Common myeloid progenitor, CD34-positive (primary cell): ENCODE results near the gene SEPTIN12.

ENCODE experiments used
- CTCF ChIA-PET: fragments of 350-600 bp; sonication (Branson Sonifier 250); formaldehyde crosslinking; loops from one replicate; lab custom pipeline; 2021; ENCODE audit warnings: antibody characterized with exemption; lab: Charles Lee
- POLR2A ChIA-PET: fragments of 350-600 bp; sonication (Branson Sonifier 250); formaldehyde crosslinking; loops from one replicate; lab custom pipeline; 2021; ENCODE audit warnings: antibody characterized with exemption; lab: Charles Lee
- DNase-seq, 3 donors: peaks; one replicate each; pipeline versions ENCODE4 v3.0.0 to v3.0.0-alpha.2; 2013
- H3K27ac ChIP-seq, 2 experiments: 1 replicate in 1 of 2; 2 replicates in 1 of 2; pipeline ENCODE4 v1.7.0; 2013; ENCODE audit warnings: inconsistent platforms in 2 of 2, low read length in 2 of 2, mild to moderate bottlenecking in 2 of 2, low read depth in 1 of 2, moderate library complexity in 1 of 2; ENCODE audit not compliant: severe bottlenecking in 2 of 2, insufficient read depth in 1 of 2, poor library complexity in 1 of 2
- H3K27me3 ChIP-seq, 5 experiments: replicated peaks in 2 of 5; 1 replicate in 3 of 5; 2 replicates in 2 of 5; pipeline versions ENCODE4 v1.6.1 to v1.7.0; 2013; ENCODE audit warnings: low read length in 4 of 5, mild to moderate bottlenecking in 2 of 5, moderate library complexity in 2 of 5, inconsistent platforms in 1 of 5; ENCODE audit not compliant: insufficient read depth in 5 of 5, control insufficient read depth in 4 of 5
- H3K36me3 ChIP-seq, 4 experiments: 1 replicate in 2 of 4; 2 replicates in 2 of 4; pipeline versions ENCODE4 v1.6.1 to v1.7.0; 2013; ENCODE audit warnings: low read length in 3 of 4, control low read depth in 1 of 4, mild to moderate bottlenecking in 1 of 4; ENCODE audit not compliant: control insufficient read depth in 4 of 4, insufficient read depth in 4 of 4
- H3K4me1 ChIP-seq, 4 experiments: 1 replicate in 3 of 4; 2 replicates in 1 of 4; pipeline versions ENCODE4 v1.6.1 to v1.7.1; 2013; ENCODE audit warnings: low read length in 3 of 4, mild to moderate bottlenecking in 3 of 4, control low read depth in 1 of 4, inconsistent platforms in 1 of 4, moderate library complexity in 1 of 4; ENCODE audit not compliant: control insufficient read depth in 4 of 4, insufficient read depth in 4 of 4; ENCODE audit errors: control extremely low read depth in 1 of 4
- H3K4me3 ChIP-seq, 7 experiments: 1 replicate in 4 of 7; 2 replicates in 3 of 7; pipeline versions ENCODE4 v1.5.1 to v1.7.0; 2013; ENCODE audit warnings: mild to moderate bottlenecking in 7 of 7, low read length in 6 of 7, moderate library complexity in 6 of 7, inconsistent platforms in 2 of 7, low read depth in 2 of 7, control low read depth in 1 of 7; ENCODE audit not compliant: insufficient read depth in 4 of 7, control insufficient read depth in 1 of 7; ENCODE audit errors: extremely low read depth in 1 of 7
- H3K9me3 ChIP-seq, 5 experiments: 1 replicate in 4 of 5; 2 replicates in 1 of 5; pipeline versions ENCODE4 v1.6.1 to v1.7.1; 2013; ENCODE audit warnings: low read length in 4 of 5, mild to moderate bottlenecking in 2 of 5, inconsistent platforms in 1 of 5, low read depth in 1 of 5, moderate library complexity in 1 of 5; ENCODE audit not compliant: control insufficient read depth in 4 of 5, insufficient read depth in 2 of 5; ENCODE audit errors: control extremely low read depth in 1 of 5
- WGBS: methylation state at CpG from one replicate; pipeline ENCODE4 v1.1.5; 2013; ENCODE audit not compliant: insufficient coverage; 5-methylcytosine and 5-hydroxymethylcytosine counted together

The SEPTIN12 gene

GRCh38 chr16:4813251-4814003 is 25.3 kb upstream of the SEPTIN12 start:
- 97% methylated on average over 12 of the region's 16 CpGs for WGBS

DNA sequence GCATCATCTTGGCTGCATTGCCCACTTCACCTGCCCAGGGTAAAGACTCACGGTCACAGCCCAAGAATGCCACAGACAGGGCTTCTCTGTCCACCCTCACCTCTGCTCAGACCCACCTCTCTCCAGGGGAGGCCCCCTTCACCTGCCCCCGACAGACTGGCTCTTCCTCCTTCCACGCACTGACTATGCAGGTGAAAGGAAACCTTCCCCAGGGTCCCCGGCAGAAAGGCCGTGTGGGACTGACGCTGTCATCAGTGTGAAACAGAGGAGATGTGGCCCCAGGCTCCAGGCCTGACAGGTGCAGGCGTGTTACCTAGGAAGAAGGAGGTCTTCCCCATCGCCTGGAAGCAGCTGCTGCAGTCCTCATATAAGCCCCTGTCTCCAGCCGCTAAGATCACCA is 23.6 kb upstream of the SEPTIN12 start:
- DNase-seq: no peak
- peaks cover 25 to 69% (median 50%) of the 10 kb centered on the region in 4 experiments for H3K36me3 ChIP-seq
- no peak overlapping the region for H3K27ac ChIP-seq
- ChIA-PET CTCF (no interaction called here), POLR2A (no interaction called here)
- no peaks in the 10 kb centered on the region for H3K4me1 ChIP-seq
- H3K4me3 ChIP-seq: no peak overlapping the region
- H3K9me3 ChIP-seq: no peaks in the 10 kb centered on the region
- H3K27me3 ChIP-seq: no peaks in the 10 kb centered on the region
- WGBS: 97% methylated on average over 9 of the region's 9 CpGs

More at GRCh38 chr16:4813251-4814003, 25.3 kb upstream of the SEPTIN12 start:
- no peaks in the 10 kb centered on the region for H3K4me1 ChIP-seq
- H3K9me3 ChIP-seq: no peaks in the 10 kb centered on the region
- ChIA-PET CTCF (no interaction called here), POLR2A (interaction anchor here (0.6 kb wide), 1 partner anchor 175 kb away, joined by 3 read pairs; no protein-coding TSS in a partner anchor)
- H3K36me3 ChIP-seq: peaks cover 25 to 69% (median 53%) of the 10 kb centered on the region in 4 experiments
- no peaks in the 10 kb centered on the region for H3K27me3 ChIP-seq
- no peak overlapping the region for H3K27ac ChIP-seq
- no peak for DNase-seq
- H3K4me3 ChIP-seq: no peak overlapping the region

DNA sequence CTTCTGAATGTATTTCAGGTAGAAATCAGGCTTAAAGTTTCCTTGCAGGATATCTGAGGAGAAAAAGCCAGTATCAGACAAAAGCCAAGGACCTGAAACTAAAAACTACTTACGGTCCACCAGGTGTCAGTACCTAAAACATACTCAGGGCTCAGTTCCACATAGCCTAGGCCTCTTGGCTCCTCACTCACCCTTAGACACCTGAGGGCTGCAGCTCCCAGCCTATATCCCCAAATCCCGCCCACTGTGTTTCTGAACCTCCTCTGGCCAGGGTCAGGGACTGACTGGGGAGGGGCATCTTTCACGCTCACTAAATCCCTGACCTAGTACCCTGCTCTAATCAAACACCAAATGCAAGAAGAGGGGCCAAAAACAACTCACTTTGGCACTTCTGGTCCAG is 23.1 kb upstream of the SEPTIN12 start:
- H3K27me3 ChIP-seq: no peaks in the 10 kb centered on the region
- peaks cover 25 to 73% (median 51%) of the 10 kb centered on the region in 4 experiments for H3K36me3 ChIP-seq
- H3K9me3 ChIP-seq: no peaks in the 10 kb centered on the region
- no peak for DNase-seq
- H3K4me1 ChIP-seq: no peaks in the 10 kb centered on the region
- CTCF ChIA-PET: no interaction called here
- 94% methylated on average over 2 of the region's 3 CpGs for WGBS
- POLR2A ChIA-PET: no interaction called here
- H3K4me3 ChIP-seq: no peak overlapping the region
- no peak overlapping the region for H3K27ac ChIP-seq

DNA sequence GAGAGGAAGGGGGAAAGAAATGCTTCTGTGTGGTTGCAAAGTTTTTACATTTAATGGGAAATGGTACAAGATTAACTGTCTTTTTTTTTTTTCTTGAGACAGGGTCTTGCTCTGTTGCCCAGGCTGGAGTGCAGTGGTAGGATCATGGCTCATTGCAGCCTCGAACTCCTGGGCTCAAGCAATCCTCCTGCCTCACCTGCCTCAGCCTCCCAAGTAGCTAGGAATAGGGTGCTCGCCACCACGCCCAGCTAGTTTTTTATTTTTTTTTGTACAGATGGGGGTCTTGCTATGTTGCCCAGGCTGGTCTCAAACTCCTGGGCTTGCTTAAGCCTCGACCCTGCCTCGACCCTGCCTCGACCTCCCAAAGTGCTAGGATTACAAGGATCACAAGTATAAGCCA is 18.1 kb upstream of the SEPTIN12 start:
- 100% methylated on average over 4 of the region's 6 CpGs for WGBS
- Histone ChIP-seq H3K27ac (no peak overlapping the region), H3K4me1 (peaks cover 0 to 17% (median 11%) of the 10 kb centered on the region in 4 experiments), H3K4me3 (no peak overlapping the region), H3K27me3 (no peaks in the 10 kb centered on the region), H3K9me3 (no peaks in the 10 kb centered on the region), H3K36me3 (peaks cover 9 to 50% (median 29%) of the 10 kb centered on the region in 4 experiments)
- POLR2A ChIA-PET: no interaction called here
- no peak for DNase-seq
- CTCF ChIA-PET: no interaction called here

- POLR2A ChIA-PET: no interaction called here
- Histone ChIP-seq H3K27me3 (no peaks in the 10 kb centered on the region), H3K4me1 (peaks cover 0 to 28% (median 21%) of the 10 kb centered on the region in 4 experiments), H3K9me3 (no peaks in the 10 kb centered on the region), H3K27ac (no peak overlapping the region), H3K36me3 (peaks cover 7 to 40% (median 24%) of the 10 kb centered on the region in 4 experiments), H3K4me3 (no peak overlapping the region)
- CTCF ChIA-PET: no interaction called here
- DNase-seq: no peak
- WGBS: 96% methylated on average over 8 of the region's 11 CpGs
These were observed 17.1 kb upstream of the SEPTIN12 start for GRCh38 chr16:4805231-4805630.

- Histone ChIP-seq H3K36me3 (peaks cover 4 to 36% (median 22%) of the 10 kb centered on the region in 4 experiments), H3K27ac (no peak overlapping the region), H3K9me3 (no peaks in the 10 kb centered on the region), H3K27me3 (no peaks in the 10 kb centered on the region), H3K4me1 (peaks cover 0 to 33% (median 25%) of the 10 kb centered on the region in 4 experiments), H3K4me3 (no peak overlapping the region)
- DNase-seq: no peak
- ChIA-PET POLR2A (no interaction called here), CTCF (interaction anchor here (0.7 to 1.5 kb wide), 3 partner anchors 14 to 17 kb away, joined by 3 read pairs; no protein-coding TSS in a partner anchor)
- 97% methylated on average over 24 of the region's 26 CpGs for WGBS
These were observed 16.0 kb upstream of the SEPTIN12 start for GRCh38 chr16:4803898-4804762.
